T-cell (primary cell): ENCODE measurements around the gene ODF4. TPM values are rescaled to one million over a fixed set of nuclear protein-coding genes. Genes with fewer than 3 reads are reported as not detected.

Experiments
- ATAC-seq, 4 experiments: fragments of 200-7000 bp in 3 of 4; fragments of 150-1000 bp in 1 of 4; cut with Tn5 transposase; replicated peaks in 1 of 4; 1 replicate in 3 of 4; 2 replicates in 1 of 4; pipeline ENCODE4 v1.10.0; 2021; ENCODE audit warnings: moderate library complexity in 3 of 4, mild to moderate bottlenecking in 2 of 4, moderate number of reproducible peaks in 1 of 4
- CTCF ChIA-PET, 2 donors: fragments of 300-600 bp; sonication (Branson Sonifier 250); formaldehyde crosslinking; loops; one replicate each; lab custom pipeline; 2022; ENCODE audit warnings: antibody characterized with exemption in 2 of 2; lab: Charles Lee
- POLR2A ChIA-PET, 2 donors: fragments of 300-600 bp; sonication (Branson Sonifier 250); formaldehyde crosslinking; loops; one replicate each; lab custom pipeline; 2022; ENCODE audit warnings: antibody characterized with exemption in 2 of 2; lab: Charles Lee
- DNase-seq, 35 experiments: peaks; one replicate each; pipeline versions ENCODE4 v3.0.0 to v3.0.0-alpha.2; 2013 to 2023
- H3K27ac ChIP-seq: one replicate; pipeline ENCODE4 v1.5.1; 2013; ENCODE audit warnings: low read length
- H3K27me3 ChIP-seq, 2 experiments: replicated peaks in 1 of 2; 1 replicate in 1 of 2; 2 replicates in 1 of 2; pipeline versions ENCODE4 v1.6.1 to v1.7.0; 2013; ENCODE audit warnings: low read length in 1 of 2, mixed read lengths in 1 of 2; ENCODE audit not compliant: control insufficient read depth in 2 of 2, insufficient read depth in 2 of 2; ENCODE audit errors: extremely low read depth in 1 of 2
- H3K36me3 ChIP-seq, 2 donors: 1 replicate in 1 of 2; 2 replicates in 1 of 2; pipeline versions ENCODE4 v1.6.1 to v1.7.0; 2013; ENCODE audit warnings: low read length in 1 of 2; ENCODE audit not compliant: control insufficient read depth in 2 of 2, insufficient read depth in 1 of 2; ENCODE audit errors: extremely low read depth in 1 of 2
- H3K4me1 ChIP-seq, 2 experiments: 1 replicate in 1 of 2; 2 replicates in 1 of 2; pipeline versions ENCODE4 v1.6.1 to v1.7.0; 2013; ENCODE audit warnings: low read length in 2 of 2, mixed read lengths in 1 of 2; ENCODE audit not compliant: insufficient read depth in 2 of 2, control insufficient read depth in 1 of 2; ENCODE audit errors: extremely low read depth in 1 of 2
- H3K4me3 ChIP-seq, 2 donors: 1 replicate in 1 of 2; 2 replicates in 1 of 2; pipeline versions ENCODE4 v1.5.1 to v1.7.0; 2013; ENCODE audit warnings: mild to moderate bottlenecking in 2 of 2, low read length in 1 of 2, moderate library complexity in 1 of 2; ENCODE audit not compliant: control insufficient read depth in 1 of 2; ENCODE audit errors: extremely low read depth in 1 of 2
- H3K9me3 ChIP-seq: 2 replicates; pipeline ENCODE4 v1.7.0; 2013
- H3K27ac Mint-ChIP-seq, 2 donors: one replicate each; pipeline ENCODE4 v1.8.0; 2020 to 2021; ENCODE audit warnings: mild to moderate bottlenecking in 2 of 2, mixed read lengths in 2 of 2
- H3K27me3 Mint-ChIP-seq, 2 donors: one replicate each; pipeline ENCODE4 v1.8.0; 2021 to 2022; ENCODE audit warnings: mixed read lengths in 2 of 2
- H3K36me3 Mint-ChIP-seq: one replicate; pipeline ENCODE4 v1.8.0; 2021; ENCODE audit warnings: mixed read lengths
- H3K4me1 Mint-ChIP-seq, 3 donors: one replicate each; pipeline ENCODE4 v1.8.0; 2020 to 2022; ENCODE audit warnings: mixed read lengths in 3 of 3, mild to moderate bottlenecking in 1 of 3
- H3K4me3 Mint-ChIP-seq, 3 donors: one replicate each; pipeline ENCODE4 v1.8.0; 2020 to 2022; ENCODE audit warnings: mild to moderate bottlenecking in 3 of 3, mixed read lengths in 3 of 3, moderate library complexity in 3 of 3
- H3K9me3 Mint-ChIP-seq, 3 donors: one replicate each; pipeline ENCODE4 v1.8.0; 2020 to 2022; ENCODE audit warnings: mixed read lengths in 3 of 3
- WGBS: methylation state at CpG from one replicate; pipeline ENCODE4 v1.1.5; 2013; ENCODE audit warnings: missing lambda C conversion rate; ENCODE audit not compliant: insufficient coverage; 5-methylcytosine and 5-hydroxymethylcytosine counted together
- total RNA-seq, 35 experiments: library from RNA in 6 of 35; stranded (reverse) in 6 of 35; fragments of 120-200 nt in 1 of 35; gene quantifications; one replicate each; pipeline versions ENCODE4 v1.2.1 to v1.2.4 and lab custom pipeline; 2013 to 2026

Gene ODF4, protein sequence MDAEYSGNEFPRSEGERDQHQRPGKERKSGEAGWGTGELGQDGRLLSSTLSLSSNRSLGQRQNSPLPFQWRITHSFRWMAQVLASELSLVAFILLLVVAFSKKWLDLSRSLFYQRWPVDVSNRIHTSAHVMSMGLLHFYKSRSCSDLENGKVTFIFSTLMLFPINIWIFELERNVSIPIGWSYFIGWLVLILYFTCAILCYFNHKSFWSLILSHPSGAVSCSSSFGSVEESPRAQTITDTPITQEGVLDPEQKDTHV
- not detected for total RNA-seq
- total RNA-seq (2013) = not detected
- 0 reads per million in 29 experiments for total RNA-seq (lab: John Stamatoyannopoulos, UW)

DNA sequence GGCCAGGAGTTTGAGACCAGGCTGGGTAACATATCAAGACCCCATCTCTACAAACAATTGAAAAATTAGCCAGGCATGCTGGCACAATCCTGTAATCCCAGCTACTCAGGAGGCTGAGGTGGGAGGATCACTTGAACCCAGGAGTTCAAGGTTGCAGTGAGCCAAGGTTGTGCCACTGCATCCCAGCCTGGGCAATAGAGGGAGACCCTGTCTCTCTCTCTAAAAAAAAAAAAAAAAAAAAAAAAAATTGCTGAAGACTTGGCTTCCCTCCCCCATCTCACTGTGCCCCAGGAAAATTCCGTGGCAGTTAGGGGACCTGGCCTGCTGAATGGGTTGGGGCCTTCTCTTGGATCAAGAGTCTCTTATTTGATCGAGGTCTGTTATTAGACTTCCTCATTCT, at the start of gene ODF4:
ODF4 (plus strand) TSS at position 301 of the 400 bp plus-strand sequence. CDS start 212 bp downstream, outside the sequence.
- H3K4me3 Mint-ChIP-seq = no peak within 1 kb of the TSS
- CTCF ChIA-PET = no interaction called here
- Histone ChIP-seq H3K36me3 (no peaks in the 10 kb centered on the region), H3K4me3 (no peak within 1 kb of the TSS), H3K27ac (no peak within 1 kb of the TSS), H3K9me3 (no peaks in the 10 kb centered on the region), H3K4me1 (no peaks in the 10 kb centered on the region), H3K27me3 (peaks cover 0 to 7% of the 10 kb centered on the region in 2 experiments)
- H3K4me1 Mint-ChIP-seq = peaks cover 8 to 10% (median 8%) of the 10 kb centered on the region in 3 donors
- POLR2A ChIA-PET = no interaction called here
- H3K27ac Mint-ChIP-seq = no peak within 1 kb of the TSS
- DNase-seq (no peak), ATAC-seq (no peak)
- peaks cover 0 to under 1% of the 10 kb centered on the region in 2 donors for H3K27me3 Mint-ChIP-seq
- no peaks in the 10 kb centered on the region for H3K9me3 Mint-ChIP-seq
- no peaks in the 10 kb centered on the region for H3K36me3 Mint-ChIP-seq
- no CpG with 5 or more reads among the region's 2 CpGs for WGBS

DNA sequence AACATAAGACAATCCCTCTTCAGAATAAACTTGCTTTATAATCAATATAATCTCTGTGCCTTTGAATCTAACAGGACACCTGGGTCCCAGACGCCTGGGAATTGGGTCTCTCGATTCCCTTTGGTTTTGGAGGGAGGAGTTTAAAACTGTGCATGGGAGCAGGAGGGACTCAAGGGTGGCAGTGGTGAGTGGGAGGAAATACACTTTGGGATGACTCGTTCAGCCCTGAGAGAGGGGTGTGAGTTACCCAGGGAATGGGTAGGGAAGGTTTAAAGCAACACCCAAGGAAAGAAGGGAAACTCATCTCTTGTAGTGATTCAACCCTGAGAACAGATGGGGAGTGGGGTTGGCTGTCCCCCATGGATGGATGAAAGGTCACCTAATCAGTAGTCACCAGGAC, 49.6 kb upstream of the ODF4 start:
- DNase-seq (no peak), ATAC-seq (no peak)
- H3K9me3 Mint-ChIP-seq = no peaks in the 10 kb centered on the region
- 48% methylated on average over 2 of the region's 3 CpGs for WGBS
- Histone ChIP-seq H3K4me3 (no peak overlapping the region), H3K27ac (no peak overlapping the region), H3K4me1 (peaks cover 13 to 34% of the 10 kb centered on the region in 2 experiments), H3K27me3 (no peaks in the 10 kb centered on the region), H3K36me3 (peaks cover 0 to 3% of the 10 kb centered on the region in 2 donors), H3K9me3 (no peaks in the 10 kb centered on the region)
- peaks cover 42 to 55% (median 49%) of the 10 kb centered on the region in 3 donors for H3K4me1 Mint-ChIP-seq
- POLR2A ChIA-PET = no interaction called here
- H3K4me3 Mint-ChIP-seq = peak overlapping the region; percentile 93 to 97 (median 94)
- no peaks in the 10 kb centered on the region for H3K27me3 Mint-ChIP-seq
- H3K27ac Mint-ChIP-seq = peak overlapping the region; percentile 20 to 79
- H3K36me3 Mint-ChIP-seq = no peaks in the 10 kb centered on the region
- CTCF ChIA-PET = no interaction called here

DNA sequence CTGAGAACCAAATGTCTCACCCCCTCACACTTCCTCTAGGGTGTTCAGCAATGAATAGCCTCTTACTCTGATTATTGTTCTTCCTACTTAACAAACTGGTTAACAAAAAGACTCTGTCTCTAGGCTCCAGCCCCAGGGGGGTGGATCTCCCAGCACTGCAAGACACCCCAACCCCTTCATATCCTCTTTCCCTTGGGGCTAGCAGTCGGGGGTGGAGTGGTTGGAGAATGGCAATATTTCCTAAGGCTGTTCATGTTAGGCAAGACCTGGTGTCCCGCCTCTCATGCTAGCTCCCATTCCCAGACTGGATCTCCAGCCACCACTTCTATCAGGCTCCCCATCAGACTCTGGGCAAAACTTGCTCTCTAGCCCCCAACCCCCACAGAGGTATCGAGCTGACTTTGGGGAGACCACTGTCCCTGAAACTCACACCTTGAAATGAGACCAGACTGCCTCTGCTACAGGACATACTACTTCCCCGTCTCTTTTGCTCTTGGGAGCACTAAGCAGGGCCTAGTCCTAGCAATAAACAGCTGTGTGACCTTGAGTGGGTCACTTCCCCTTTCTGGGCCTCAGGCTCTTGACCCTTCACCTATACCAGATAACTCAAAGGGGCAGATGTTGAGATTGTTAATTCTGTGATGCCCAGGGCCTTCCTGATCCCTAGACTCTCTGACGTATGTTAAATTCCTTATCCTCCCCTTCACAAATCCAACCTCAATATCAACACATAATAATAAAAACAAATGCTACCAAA, 46.8 kb upstream of the ODF4 start:
- Mint-ChIP-seq H3K27ac (peak overlapping the region; percentile 53 to 68), H3K36me3 (no peaks in the 10 kb centered on the region), H3K4me1 (peaks cover 47 to 60% (median 59%) of the 10 kb centered on the region in 3 donors), H3K4me3 (no peak overlapping the region), H3K9me3 (no peaks in the 10 kb centered on the region), H3K27me3 (no peaks in the 10 kb centered on the region)
- Histone ChIP-seq H3K4me1 (peaks cover 13 to 38% of the 10 kb centered on the region in 2 experiments), H3K4me3 (no peak overlapping the region), H3K36me3 (peaks cover 0 to 3% of the 10 kb centered on the region in 2 donors), H3K9me3 (no peaks in the 10 kb centered on the region), H3K27ac (no peak overlapping the region), H3K27me3 (no peaks in the 10 kb centered on the region)
- 88% methylated on average over 4 of the region's 5 CpGs for WGBS
- POLR2A ChIA-PET = interaction anchor here in 1 of 2 donors (0.7 kb wide), 1 partner anchor 41 kb away, joined by 4 read pairs; no protein-coding TSS in a partner anchor
- DNase-seq = no peak
- no peak for ATAC-seq
- CTCF ChIA-PET = no interaction called here

DNA sequence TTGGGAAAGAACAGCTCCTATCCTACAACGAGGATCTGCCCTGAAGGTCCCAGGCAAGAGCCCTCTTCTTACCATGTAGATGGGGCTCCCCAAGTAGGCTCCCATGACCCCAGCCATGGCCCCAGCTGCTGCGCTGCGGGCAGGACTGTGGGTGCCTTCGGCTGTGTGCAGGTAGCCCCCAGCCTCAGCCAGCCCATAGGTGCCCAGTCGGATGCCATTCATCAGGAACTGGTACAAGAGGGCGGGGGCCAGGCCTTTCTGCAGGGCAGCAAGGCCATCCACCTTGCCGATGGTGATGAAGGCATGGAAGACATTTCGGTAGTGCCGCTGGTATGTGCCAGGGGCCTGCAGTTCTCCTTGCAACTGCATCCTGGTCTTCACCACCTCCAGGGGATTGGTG, 45.3 kb upstream of the ODF4 start:
- peak overlapping the region; percentile 94 for H3K27ac Mint-ChIP-seq
- H3K4me1 ChIP-seq = peaks cover 7 to 30% of the 10 kb centered on the region in 2 experiments
- no peaks in the 10 kb centered on the region for H3K9me3 Mint-ChIP-seq
- H3K9me3 ChIP-seq = no peaks in the 10 kb centered on the region
- DNase-seq (no peak), ATAC-seq (no peak)
- CTCF ChIA-PET = interaction anchor here in 1 of 2 donors (1.7 kb wide), 1 partner anchor 45 kb away, joined by 17 read pairs; the partner anchor contains the start of genes CTC1 and PFAS
- 97% methylated on average over 9 of the region's 9 CpGs for WGBS
- peaks cover 37 to 47% (median 44%) of the 10 kb centered on the region in 3 donors for H3K4me1 Mint-ChIP-seq
- peak overlapping the region; percentile 85 to 97 (median 88) for H3K4me3 Mint-ChIP-seq
- H3K27me3 Mint-ChIP-seq = no peaks in the 10 kb centered on the region
- POLR2A ChIA-PET = interaction anchor here (0.5 to 0.7 kb wide), 2 partner anchors 103 to 141 kb away, joined by 3 to 7 read pairs; partner anchors contain the start of gene NDEL1 (in 1 of the 2)
- peaks cover 0 to 3% of the 10 kb centered on the region in 2 donors for H3K36me3 ChIP-seq
- no peaks in the 10 kb centered on the region for H3K36me3 Mint-ChIP-seq
- no peak overlapping the region for H3K4me3 ChIP-seq
- H3K27ac ChIP-seq = no peak overlapping the region
- no peaks in the 10 kb centered on the region for H3K27me3 ChIP-seq

DNA sequence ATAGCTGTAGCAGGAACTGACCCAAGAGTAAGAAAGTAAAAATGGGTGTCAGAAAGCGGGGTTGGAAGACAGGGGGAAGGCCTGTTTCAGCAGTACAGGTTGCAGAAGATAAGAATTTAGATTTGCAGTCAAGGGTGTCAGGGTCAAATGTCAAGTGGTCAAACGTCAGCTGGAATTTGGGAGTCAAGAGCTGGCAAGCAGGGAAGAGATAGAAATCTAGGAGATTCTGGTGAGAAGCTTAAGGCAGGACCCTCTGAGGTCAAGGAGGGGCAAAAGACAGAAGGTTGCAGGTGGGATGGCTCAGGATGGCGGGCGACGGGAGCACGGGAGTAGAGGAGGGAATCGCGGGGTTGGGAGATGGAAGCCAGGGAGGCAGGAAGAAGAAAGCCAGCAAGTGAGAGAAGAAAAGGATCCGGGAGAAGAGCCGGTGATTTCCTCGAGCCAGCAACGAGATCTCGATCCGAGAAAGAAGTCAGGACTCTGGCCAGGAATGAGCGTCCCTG, 44.8 kb upstream of the ODF4 start:
- H3K9me3 ChIP-seq = no peaks in the 10 kb centered on the region
- H3K4me3 Mint-ChIP-seq = peak overlapping the region; percentile 85 to 97 (median 88)
- ChIA-PET CTCF (interaction anchor here in 1 of 2 donors (0.5 to 1.7 kb wide), 16 partner anchors 8 to 564 kb away, joined by 3 to 17 read pairs (median 4); partner anchors contain the start of genes ALOXE3, CTC1 and PFAS), POLR2A (interaction anchor here (0.5 to 2.0 kb wide), 9 partner anchors 48 to 168 kb away, joined by 3 to 15 read pairs (median 5); partner anchors contain the start of genes CTC1 (in 1 of the 2) and NDEL1 (in 1 of the 2))
- no peaks in the 10 kb centered on the region for H3K27me3 ChIP-seq
- H3K4me3 ChIP-seq = peak overlapping the region; percentile 81 to 88
- H3K27ac ChIP-seq = peak overlapping the region; percentile 72
- peak overlapping the region; percentile 94 for H3K27ac Mint-ChIP-seq
- no peaks in the 10 kb centered on the region for H3K36me3 Mint-ChIP-seq
- H3K9me3 Mint-ChIP-seq = no peaks in the 10 kb centered on the region
- no peak for ATAC-seq
- DNase-seq = no peak
- H3K36me3 ChIP-seq = no peaks in the 10 kb centered on the region
- WGBS = 11% methylated on average over 15 of the region's 15 CpGs
- H3K4me1 ChIP-seq = peaks cover 5 to 25% of the 10 kb centered on the region in 2 experiments
- H3K27me3 Mint-ChIP-seq = no peaks in the 10 kb centered on the region
- H3K4me1 Mint-ChIP-seq = peaks cover 32 to 42% (median 39%) of the 10 kb centered on the region in 3 donors

DNA sequence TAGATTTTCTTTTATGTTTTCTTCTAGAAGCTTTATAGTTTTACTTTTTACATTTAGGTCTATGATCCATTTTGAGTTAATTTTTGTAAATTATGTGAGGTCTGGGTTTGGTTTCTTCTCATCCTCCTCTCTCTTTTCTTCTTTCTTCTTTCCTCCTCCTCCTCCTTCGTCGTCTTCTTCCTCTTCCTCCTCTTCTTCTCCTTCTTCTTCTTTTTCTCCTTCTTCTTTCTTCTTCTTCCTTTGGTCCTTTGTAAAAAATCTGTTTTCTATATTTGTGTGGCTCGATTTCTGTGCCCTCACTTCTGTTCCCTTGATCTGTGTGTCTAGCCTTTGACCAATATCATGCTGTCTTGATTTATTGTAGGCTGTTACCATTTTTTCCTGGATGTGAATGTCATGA, 39.4 kb upstream of the ODF4 start:
- CTCF ChIA-PET = interaction anchor here (0.7 to 1.4 kb wide), 7 partner anchors 10 to 240 kb away, joined by 3 to 6 read pairs (median 4); no protein-coding TSS in a partner anchor
- no peaks in the 10 kb centered on the region for H3K36me3 ChIP-seq
- no peaks in the 10 kb centered on the region for H3K9me3 ChIP-seq
- WGBS = no CpG with 5 or more reads among the region's 3 CpGs
- no peaks in the 10 kb centered on the region for H3K27me3 ChIP-seq
- H3K4me3 ChIP-seq = no peak overlapping the region
- Mint-ChIP-seq H3K27ac (peak overlapping the region in 1 of 2 donors; percentile 65), H3K4me1 (peaks cover 11 to 23% (median 14%) of the 10 kb centered on the region in 3 donors), H3K36me3 (no peaks in the 10 kb centered on the region), H3K4me3 (no peak overlapping the region), H3K9me3 (no peaks in the 10 kb centered on the region), H3K27me3 (no peaks in the 10 kb centered on the region)
- no peak for ATAC-seq
- POLR2A ChIA-PET = interaction anchor here in 1 of 2 donors (0.6 kb wide), 1 partner anchor 36 kb away, joined by 4 read pairs; no protein-coding TSS in a partner anchor
- peaks cover 0 to 9% of the 10 kb centered on the region in 2 experiments for H3K4me1 ChIP-seq
- no peak for DNase-seq
- no peak overlapping the region for H3K27ac ChIP-seq
